GOT3 (cell line): ENCODE results near the gene C9orf78.
A peak's percentile ranks its signal among the peaks of the same experiment; 100 is the strongest.
"Not testable (repeated sequence)": the region's sequence is repeated elsewhere in the genome, so short reads cannot be mapped to it uniquely, and the experiment has no call there.

Experiments
- DNase-seq: peaks from one replicate; lab custom pipeline; 2025; ENCODE audit warnings: mixed read lengths; lab: John Stamatoyannopoulos, UW

The C9orf78 gene

GRCh38 chr9:129810116-129810515 lies 25.0 kb downstream of the C9orf78 start:
- no peak for DNase-seq

- DNase-seq, result no peak
Observed at GRCh38 chr9:129809346-129809745, 25.7 kb downstream of the C9orf78 start.

GRCh38 chr9:129806061-129806460 lies 29.0 kb downstream of the C9orf78 start:
- no peak for DNase-seq

- no peak for DNase-seq
Observed at GRCh38 chr9:129803676-129804060, 31.4 kb downstream of the C9orf78 start.

- DNase-seq, result peak; percentile 46
Observed at GRCh38 chr9:129802833-129803675, 32.0 kb downstream of the C9orf78 start, which contains the start of gene TOR1B. TOR1B (plus strand) TSS chr9:129803184; CDS start chr9:129803213, 29 bp downstream.

- DNase-seq, result no peak
Observed at GRCh38 chr9:129801504-129801903, 33.6 kb downstream of the C9orf78 start.

GRCh38 chr9:129798973-129799372 lies 36.1 kb downstream of the C9orf78 start:
- no peak for DNase-seq

- DNase-seq, result not testable (repeated sequence)
Observed at GRCh38 chr9:129796029-129796428, 39.0 kb downstream of the C9orf78 start.

GRCh38 chr9:129794549-129794948 lies 40.5 kb downstream of the C9orf78 start:
- no peak for DNase-seq

GRCh38 chr9:129786481-129786880 lies 48.6 kb downstream of the C9orf78 start:
- no peak for DNase-seq

GRCh38 chr9:129785866-129786265 lies 49.2 kb downstream of the C9orf78 start:
- no peak for DNase-seq

GRCh38 chr9:129784970-129785369 lies 50.1 kb downstream of the C9orf78 start:
- DNase-seq, result not testable (repeated sequence)

- no peak for DNase-seq
Observed at GRCh38 chr9:129783516-129784361, 51.3 kb downstream of the C9orf78 start.

- no peak for DNase-seq
Observed at GRCh38 chr9:129781981-129782380, 53.1 kb downstream of the C9orf78 start.

- no peak for DNase-seq
Observed at GRCh38 chr9:129781131-129781530, 53.9 kb downstream of the C9orf78 start.

GRCh38 chr9:129779560-129780190 lies 55.4 kb downstream of the C9orf78 start:
- DNase-seq, result no peak

GRCh38 chr9:129778469-129778868 lies 56.6 kb downstream of the C9orf78 start:
- DNase-seq, result no peak

GRCh38 chr9:129777769-129778130 lies 57.3 kb downstream of the C9orf78 start:
- no peak for DNase-seq
